Dermis lymphatic vessel endothelial cell (primary cell): ENCODE data around the gene CILP. TPM values are rescaled to one million over a fixed set of nuclear protein-coding genes. Genes with fewer than 3 reads are reported as not detected.

Experiments used
- total RNA-seq: library from RNA; depleted of rRNA; stranded (reverse); fragments of >200 nt; gene quantifications from 2 replicates; pipeline ENCODE4 v1.2.1, GENCODE V29; 2014

The CILP gene
- total RNA-seq = under 0.01 TPM in 1 of 2 replicates, not detected in the other

GRCh38 chr15:65210770-65211481, at the start of gene CILP:
TSS of gene CILP (minus strand) at chr15:65211473. CDS start at chr15:65209755, 1,718 bp downstream.

GRCh38 chr15:65184868-65185717, 26.2 kb downstream of the CILP start, which contains the start of gene CLPX:
TSS of gene CLPX (minus strand) at chr15:65185342. CDS start at chr15:65185153, 189 bp downstream.

Other genes with a start within 250 kb of the CILP start
- 58.7 and 76.7 TPM in 2 replicates for gene SPG21, start 221.6 kb downstream of the CILP start, total RNA-seq
- gene MTFMT, start 181.8 kb downstream of the CILP start, total RNA-seq = 15.3 and 16.5 TPM in 2 replicates
- gene SLC51B, start 166.1 kb downstream of the CILP start, total RNA-seq = not detected in 2 replicates
- gene RASL12, start 143.5 kb downstream of the CILP start, total RNA-seq = not detected in 2 replicates
- not detected in 2 replicates for gene KBTBD13, start 134.7 kb downstream of the CILP start, total RNA-seq
- gene UBAP1L, start 96.3 kb downstream of the CILP start, total RNA-seq = 3.1 and 11.8 TPM in 2 replicates
- gene PDCD7, start 77.7 kb downstream of the CILP start, total RNA-seq = 10.9 and 14.1 TPM in 2 replicates
- gene CLPX, start 26.1 kb downstream of the CILP start, total RNA-seq = 40.1 and 49.9 TPM in 2 replicates
- gene PARP16, start 75.4 kb upstream of the CILP start, total RNA-seq = 1.9 and 2.1 TPM in 2 replicates
- not detected in 2 replicates for gene RNU5A-1, start 84.6 kb upstream of the CILP start, total RNA-seq
- not detected in 2 replicates for gene RNU5B-1, start 93.2 kb upstream of the CILP start, total RNA-seq
- gene IGDCC3, start 166.5 kb upstream of the CILP start, total RNA-seq = 0.09 TPM in 1 of 2 replicates, not detected in the other
- under 0.01 and 0.09 TPM in 2 replicates for gene IGDCC4, start 211.5 kb upstream of the CILP start, total RNA-seq